Measurements from ENCODE around the gene CEND1. TPM values are rescaled to one million over a fixed set of nuclear protein-coding genes. Genes with fewer than 3 reads are reported as not detected.

The CEND1 gene
- total and polyA plus RNA-seq, 2 donors from 2014 or later = 0.16 to 3.6 TPM

- Histone ChIP-seq H3K27ac (ENCODE audit: low read depth in 2 of 2, low read length in 2 of 2) (no peak overlapping the region), H3K36me3 (ENCODE audit: control insufficient read depth in 2 of 3, insufficient read depth in 3 of 3, low read length in 3 of 3) (peaks cover 0 to 7% (median 5%) of the 10 kb centered on the region in 3 donors)
- FAIRE-seq = no peak
These were observed 16.5 kb downstream of the CEND1 start for GRCh38 chr11:773425-773824.

GRCh38 chr11:772429-773390, 17.2 kb downstream of the CEND1 start:
- Histone ChIP-seq H3K36me3 (ENCODE audit: control insufficient read depth in 2 of 3, insufficient read depth in 3 of 3, low read length in 3 of 3) (peaks cover 0 to 7% (median 5%) of the 10 kb centered on the region in 3 donors), H3K9me3 (ENCODE audit: control insufficient read depth in 2 of 3, insufficient read depth in 1 of 3, low read length in 3 of 3) (no peaks in the 10 kb centered on the region), H3K9ac (ENCODE audit: low read length in 3 of 3) (no peak overlapping the region), H3K4me1 (ENCODE audit: control insufficient read depth in 2 of 3, insufficient read depth in 2 of 3, low read depth in 1 of 3, low read length in 3 of 3) (peaks cover 0 to 9% (median 0%) of the 10 kb centered on the region in 3 donors), H3K4me3 (ENCODE audit: low read length in 3 of 3) (no peak overlapping the region), H3K27me3 (ENCODE audit: control insufficient read depth, insufficient read depth, low read length) (no peaks in the 10 kb centered on the region), H3K27ac (ENCODE audit: low read depth in 2 of 2, low read length in 2 of 2) (no peak overlapping the region)
- intact Hi-C loops (cut with DNase I) = no loop called here
- DNase-seq (peak in 1 of 5 donors; percentile 76), FAIRE-seq (no peak)
- TF ChIP-seq CTCF (IDR thresholded peaks at IDR 0.05; ENCODE audit: borderline replicate concordance, extremely low read depth, insufficient read depth) = no peak

More at GRCh38 chr11:773425-773824, 16.5 kb downstream of the CEND1 start:
- no peaks in the 10 kb centered on the region for H3K27me3 ChIP-seq (ENCODE audit: control insufficient read depth, insufficient read depth, low read length)
- no peak overlapping the region for H3K4me3 ChIP-seq (ENCODE audit: low read length in 3 of 3)
- intact Hi-C loops (cut with DNase I) = no loop called here
- H3K9me3 ChIP-seq (ENCODE audit: control insufficient read depth in 2 of 3, insufficient read depth in 1 of 3, low read length in 3 of 3) = no peaks in the 10 kb centered on the region
- TF ChIP-seq CTCF (IDR thresholded peaks at IDR 0.05; ENCODE audit: borderline replicate concordance, extremely low read depth, insufficient read depth) = no peak
- no peak for DNase-seq
- peaks cover 0 to 12% (median 0%) of the 10 kb centered on the region in 3 donors for H3K4me1 ChIP-seq (ENCODE audit: control insufficient read depth in 2 of 3, insufficient read depth in 2 of 3, low read depth in 1 of 3, low read length in 3 of 3)
- H3K9ac ChIP-seq (ENCODE audit: low read length in 3 of 3) = no peak overlapping the region

- peaks cover 0 to 11% (median 9%) of the 10 kb centered on the region in 3 donors for H3K36me3 ChIP-seq (ENCODE audit: control insufficient read depth in 2 of 3, insufficient read depth in 3 of 3, low read length in 3 of 3)
These were observed 18.2 kb downstream of the CEND1 start for GRCh38 chr11:771617-772204.

More at GRCh38 chr11:771617-772204, 18.2 kb downstream of the CEND1 start:
- no peak overlapping the region for H3K4me3 ChIP-seq (ENCODE audit: low read length in 3 of 3)
- H3K9ac ChIP-seq (ENCODE audit: low read length in 3 of 3) = no peak overlapping the region
- H3K9me3 ChIP-seq (ENCODE audit: control insufficient read depth in 2 of 3, insufficient read depth in 1 of 3, low read length in 3 of 3) = no peaks in the 10 kb centered on the region
- H3K27ac ChIP-seq (ENCODE audit: low read depth in 2 of 2, low read length in 2 of 2) = no peak overlapping the region
- peaks cover 0 to 9% (median 0%) of the 10 kb centered on the region in 3 donors for H3K4me1 ChIP-seq (ENCODE audit: control insufficient read depth in 2 of 3, insufficient read depth in 2 of 3, low read depth in 1 of 3, low read length in 3 of 3)
- intact Hi-C loops (cut with DNase I) = no loop called here
- no peaks in the 10 kb centered on the region for H3K27me3 ChIP-seq (ENCODE audit: control insufficient read depth, insufficient read depth, low read length)
- FAIRE-seq (no peak), DNase-seq (peak in 1 of 5 donors; percentile 69)
- TF ChIP-seq CTCF (IDR thresholded peaks at IDR 0.05; ENCODE audit: borderline replicate concordance, extremely low read depth, insufficient read depth) = no peak

Data from kidney (tissue), 14 donors.